A673 (cell line): ENCODE data around the gene TTC28. TPM values are rescaled to one million over a fixed set of nuclear protein-coding genes. Genes with fewer than 3 reads are reported as not detected.
A peak's percentile ranks its signal among the peaks of the same experiment; 100 is the strongest.

Source experiments
- BruUV-seq: library from RNA; stranded (reverse); fragments of 400-500 nt; replicated peaks from 2 replicates; lab custom pipeline; 2021; lab: Mats Ljungman, UMichigan
- CTCF ChIA-PET: fragments of 300-600 bp; sonication (Branson Sonifier 250); formaldehyde crosslinking; loops from one replicate; lab custom pipeline; 2022; ENCODE audit warnings: antibody characterized with exemption; lab: Charles Lee
- POLR2A ChIA-PET: fragments of 300-600 bp; sonication (Branson Sonifier 250); formaldehyde crosslinking; loops from one replicate; lab custom pipeline; 2022; ENCODE audit warnings: antibody characterized with exemption; ENCODE audit not compliant: low non-redundant PET; lab: Charles Lee
- DNase-seq: peaks from one replicate; pipeline ENCODE4 v3.0.0-alpha.2; 2015; ENCODE audit warnings: low spot score
- H3K27ac ChIP-seq: fragments of 200-600 bp; sonication (generic); 2 replicates; pipeline ENCODE4 v1.5.1; 2016; ENCODE audit warnings: mixed run types, low read depth, mild to moderate bottlenecking, mixed read lengths, antibody characterized with exemption, low read length; ENCODE audit not compliant: poor library complexity, severe bottlenecking
- H3K27me3 ChIP-seq: fragments of 200-600 bp; sonication (generic); replicated peaks from 2 replicates; pipeline ENCODE4 v1.6.1; 2017; ENCODE audit warnings: mixed run types, low read depth, mild to moderate bottlenecking, mixed read lengths, antibody characterized with exemption, low read length; ENCODE audit not compliant: insufficient read depth, poor library complexity
- H3K36me3 ChIP-seq: fragments of 200-600 bp; sonication (generic); 2 replicates; pipeline ENCODE4 v1.6.1; 2016; ENCODE audit warnings: mixed run types, mild to moderate bottlenecking, mixed read lengths, antibody characterized with exemption, low read length; ENCODE audit not compliant: insufficient read depth, poor library complexity, severe bottlenecking
- H3K4me1 ChIP-seq: fragments of 200-600 bp; sonication (generic); 2 replicates; pipeline ENCODE4 v1.6.1; 2017; ENCODE audit warnings: mixed run types, mild to moderate bottlenecking, mixed read lengths, antibody characterized with exemption, low read length; ENCODE audit not compliant: insufficient read depth, poor library complexity, severe bottlenecking
- H3K4me3 ChIP-seq: fragments of 200-600 bp; sonication (generic); 2 replicates; pipeline ENCODE4 v1.5.1; 2016; ENCODE audit warnings: low read depth, mixed run types, mild to moderate bottlenecking, mixed read lengths, low read length; ENCODE audit not compliant: poor library complexity, severe bottlenecking
- H3K9me3 ChIP-seq: fragments of 200-600 bp; sonication (generic); 2 replicates; pipeline ENCODE4 v1.6.1; 2016; ENCODE audit warnings: mixed run types, low read depth, mild to moderate bottlenecking, mixed read lengths, antibody characterized with exemption, low read length; ENCODE audit not compliant: poor library complexity, severe bottlenecking
- CTCF ChIP-seq: fragments of 300-800, 200-600 bp; sonication (generic); conservative IDR thresholded peaks from 2 replicates; pipeline ENCODE4 v1.5.1; 2017; ENCODE audit warnings: low read depth, mild to moderate bottlenecking, antibody characterized with exemption, low read length, moderate library complexity, mixed read lengths
- EZH2 ChIP-seq: fragments of 200-600 bp; sonication (generic); IDR thresholded peaks from 2 replicates; pipeline ENCODE4 v1.6.1; 2017; ENCODE audit warnings: borderline replicate concordance, low read depth, mild to moderate bottlenecking, mixed read lengths, antibody characterized with exemption, low read length; ENCODE audit not compliant: poor library complexity, severe bottlenecking
- intact Hi-C: fragments of 100-400 bp; cut with micrococcal nuclease; formaldehyde crosslinking; loops from one replicate; pipeline ENCODE4 v1.10.0; 2022; ENCODE audit not compliant: unreplicated experiment
- total RNA-seq: library from RNA; stranded (reverse); gene quantifications from 2 replicates; pipeline ENCODE4 v1.2.3, GENCODE V29; 2021

TTC28 gene
- total RNA-seq, 1 experiment from 2014 or later = 48.7 TPM

GRCh38 chr22:28442711-28443525 lies 236.7 kb downstream of the TTC28 start:
- BruUV-seq = no TSS peak
- DNase-seq = no peak
- Histone ChIP-seq H3K27me3 (no peaks in the 10 kb centered on the region), H3K9me3 (no peaks in the 10 kb centered on the region), H3K27ac (peak overlapping the region; percentile 74), H3K4me1 (peaks cover 53% of the 10 kb centered on the region), H3K36me3 (no peaks in the 10 kb centered on the region), H3K4me3 (peak overlapping the region; percentile 49)
- TF ChIP-seq EZH2 = no peak
- TF ChIP-seq CTCF = no peak
- CTCF ChIA-PET = interaction anchor here (0.7 kb wide), 2 partner anchors 14 to 384 kb away, joined by 3 to 4 read pairs; no protein-coding TSS in a partner anchor
- intact Hi-C loops = loop anchor here (2.0 to 5.0 kb wide), 2 partner anchors 149 to 392 kb away; no protein-coding TSS in a partner anchor
- POLR2A ChIA-PET = no interaction called here

GRCh38 chr22:28442264-28442710 lies 237.4 kb downstream of the TTC28 start:
- H3K27ac ChIP-seq = no peak overlapping the region
- peaks cover 57% of the 10 kb centered on the region for H3K4me1 ChIP-seq
- POLR2A ChIA-PET = no interaction called here
- peak; percentile 74 for DNase-seq
- H3K36me3 ChIP-seq = no peaks in the 10 kb centered on the region
- CTCF ChIA-PET = no interaction called here
- intact Hi-C loops = loop anchor here (2.0 to 5.0 kb wide), 2 partner anchors 150 to 391 kb away; no protein-coding TSS in a partner anchor
- no TSS peak for BruUV-seq
- no peaks in the 10 kb centered on the region for H3K9me3 ChIP-seq
- peak; percentile 73 for TF ChIP-seq CTCF
- TF ChIP-seq EZH2 = no peak
- H3K4me3 ChIP-seq = peak overlapping the region; percentile 49
- no peaks in the 10 kb centered on the region for H3K27me3 ChIP-seq

- ChIA-PET CTCF (no interaction called here), POLR2A (no interaction called here)
- intact Hi-C loops = loop anchor here (2.0 to 5.0 kb wide), 2 partner anchors 151 to 391 kb away; no protein-coding TSS in a partner anchor
- no peak overlapping the region for H3K27ac ChIP-seq
- DNase-seq = no peak
- no peaks in the 10 kb centered on the region for H3K9me3 ChIP-seq
- BruUV-seq = no TSS peak
- TF ChIP-seq EZH2 = no peak
- no peak for TF ChIP-seq CTCF
- H3K27me3 ChIP-seq = no peaks in the 10 kb centered on the region
- H3K36me3 ChIP-seq = no peaks in the 10 kb centered on the region
- peaks cover 57% of the 10 kb centered on the region for H3K4me1 ChIP-seq
- peak overlapping the region; percentile 49 for H3K4me3 ChIP-seq
These were observed 237.8 kb downstream of the TTC28 start for GRCh38 chr22:28441720-28442263.
